GM18520 (cell line): ENCODE data around the gene KIAA0825.

ENCODE experiments used
- ATAC-seq: cut with Tn5 transposase; IDR thresholded peaks from one replicate; pipeline ENCODE4 v1.9.1; 2021; ENCODE audit not compliant: unreplicated experiment

KIAA0825 gene

DNA sequence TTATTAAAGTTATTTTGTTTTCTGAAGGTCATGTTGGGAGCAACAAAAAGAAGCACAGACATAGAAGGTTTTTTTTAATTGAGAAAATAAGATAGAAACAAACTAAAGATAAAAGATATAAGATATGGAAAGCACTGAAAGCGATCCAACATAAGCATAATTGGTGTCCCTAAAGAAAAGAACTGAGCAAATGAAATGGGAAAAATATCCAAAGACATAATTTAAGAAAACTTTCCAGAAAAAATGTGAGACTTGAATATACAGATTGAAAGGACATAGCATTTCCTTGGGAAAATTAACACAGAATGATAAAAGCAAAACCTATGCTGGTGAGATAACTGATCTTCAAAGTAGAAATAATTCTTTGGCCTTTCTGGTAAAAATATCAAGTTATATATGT lies 289.3 kb downstream of the KIAA0825 start:
- no peak for ATAC-seq

DNA sequence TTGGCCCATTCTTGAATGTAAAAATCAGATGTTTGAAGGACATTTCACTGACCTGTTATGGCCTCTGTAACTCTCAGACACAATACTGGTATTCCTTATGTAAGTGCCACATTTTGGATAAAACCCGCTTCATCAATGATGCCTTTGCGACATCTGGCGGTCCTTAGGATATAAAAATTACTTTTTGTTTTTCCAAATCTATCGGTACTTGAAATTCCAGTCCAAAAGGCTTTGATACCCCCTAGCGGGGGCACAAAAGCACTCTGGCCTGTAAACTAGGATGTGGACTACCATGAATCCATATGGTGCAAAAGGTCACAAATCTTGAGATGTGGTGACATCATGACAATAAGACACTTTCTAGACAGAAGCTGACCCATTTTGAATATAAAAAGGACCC lies 291.8 kb downstream of the KIAA0825 start:
- ATAC-seq: no peak

DNA sequence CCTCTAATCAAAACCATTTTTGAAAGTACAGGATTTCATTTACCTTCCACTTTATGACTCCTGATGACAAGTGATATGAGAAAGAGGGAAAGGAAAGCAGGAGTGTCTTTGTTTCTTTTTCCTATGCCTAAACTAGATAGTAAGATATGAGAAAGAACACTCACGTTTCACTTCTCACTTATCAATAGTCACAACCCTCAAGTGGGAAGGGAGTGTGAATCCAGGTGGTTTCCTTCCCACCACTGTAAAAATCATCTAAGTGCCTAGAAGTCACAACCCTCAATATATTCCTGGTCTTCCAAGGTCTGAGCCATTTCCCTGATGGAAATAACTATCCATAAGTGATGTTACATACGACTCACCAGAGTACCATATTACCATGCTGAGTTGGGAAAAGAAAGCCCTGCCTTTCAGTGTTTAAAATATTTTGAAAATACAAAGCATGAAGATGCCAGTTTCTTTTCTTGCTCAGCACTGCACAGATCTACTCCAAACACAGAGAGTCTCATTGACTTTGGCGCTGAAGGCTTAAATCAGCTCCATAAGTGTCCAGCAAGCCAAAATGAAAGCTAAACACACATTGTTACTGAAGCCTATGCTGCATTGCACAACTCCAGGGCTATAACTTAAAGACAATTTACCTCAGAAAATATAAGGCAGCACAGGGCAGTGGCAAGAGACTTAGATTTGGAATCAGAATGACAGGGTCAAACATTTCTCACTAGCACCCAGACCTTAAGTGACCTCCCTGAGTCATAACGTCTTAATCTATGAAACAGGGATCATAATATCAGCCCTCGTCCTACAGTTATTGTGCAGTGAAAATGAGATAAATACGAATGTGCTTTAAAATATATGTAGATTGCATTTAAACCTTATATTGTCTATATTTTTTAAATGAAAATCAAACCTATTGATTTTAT lies 301.2 kb downstream of the KIAA0825 start:
- no peak for ATAC-seq

DNA sequence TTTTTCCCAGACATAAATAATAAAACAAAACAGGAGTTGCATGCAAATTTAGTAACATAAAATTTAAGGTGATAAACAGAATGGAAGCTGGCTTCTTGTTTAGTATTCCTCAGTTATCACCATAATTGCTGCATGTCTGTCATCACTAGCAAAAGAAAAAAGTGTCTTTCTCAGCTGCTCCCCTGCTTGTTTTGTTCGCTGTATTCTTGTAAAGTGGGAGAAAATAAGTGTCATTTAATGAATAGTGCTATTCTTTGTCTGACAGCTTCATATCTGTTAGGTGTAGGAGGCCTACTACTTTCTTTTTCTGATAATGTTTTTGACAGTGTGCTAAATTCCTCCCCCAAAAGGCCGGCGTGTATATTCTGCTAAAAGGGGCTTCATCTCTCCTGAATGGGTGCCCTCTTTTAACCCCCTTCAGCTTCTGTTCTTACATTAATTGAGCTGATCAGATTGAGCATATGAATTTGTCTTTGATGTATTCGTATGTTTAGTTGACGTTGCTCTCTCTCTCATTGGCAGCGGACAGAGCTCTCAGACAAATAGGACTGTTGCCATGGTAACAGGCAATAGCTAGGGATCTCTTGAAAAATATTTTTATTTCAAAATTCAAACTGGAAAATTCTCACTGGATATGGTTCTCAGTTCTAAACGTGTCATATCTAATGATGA lies 303.8 kb downstream of the KIAA0825 start:
- no peak for ATAC-seq

DNA sequence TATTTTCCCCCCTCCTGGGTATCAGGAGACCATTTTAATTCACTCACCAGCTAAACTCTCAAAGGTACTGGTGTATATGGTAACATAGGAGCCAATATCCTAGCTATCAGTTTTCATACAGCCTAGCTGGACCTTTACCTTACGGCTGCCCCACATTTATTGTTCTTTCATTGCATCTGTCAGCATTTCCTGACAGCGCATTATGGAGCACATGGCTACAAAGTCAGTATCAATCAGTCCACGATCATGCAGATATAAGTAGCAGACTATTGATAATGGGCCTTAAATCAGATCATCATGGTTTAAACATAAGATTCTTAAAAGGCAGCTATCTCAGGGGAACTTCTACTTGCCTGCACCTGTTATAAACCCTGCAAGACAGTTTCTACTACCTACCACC lies 304.7 kb downstream of the KIAA0825 start:
- ATAC-seq: no peak

DNA sequence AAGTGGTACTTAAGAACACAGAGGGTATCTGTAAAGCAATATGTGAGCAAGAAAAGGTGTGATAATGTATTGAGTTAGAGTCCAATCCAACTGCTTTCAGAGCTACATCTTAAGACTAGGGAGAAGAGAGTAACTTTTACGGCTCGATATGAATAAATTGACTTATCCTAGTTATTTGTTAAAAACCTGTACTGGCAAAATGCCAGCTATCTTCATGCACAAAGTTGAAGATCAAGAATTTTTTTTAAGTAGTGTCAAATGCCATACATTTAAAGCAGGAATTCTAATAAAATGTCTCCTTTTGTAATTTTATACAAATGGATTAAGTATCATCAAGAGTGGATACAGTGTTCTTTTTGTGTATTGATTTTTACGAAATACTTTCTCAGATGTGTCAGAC lies 305.2 kb downstream of the KIAA0825 start:
- no peak for ATAC-seq

DNA sequence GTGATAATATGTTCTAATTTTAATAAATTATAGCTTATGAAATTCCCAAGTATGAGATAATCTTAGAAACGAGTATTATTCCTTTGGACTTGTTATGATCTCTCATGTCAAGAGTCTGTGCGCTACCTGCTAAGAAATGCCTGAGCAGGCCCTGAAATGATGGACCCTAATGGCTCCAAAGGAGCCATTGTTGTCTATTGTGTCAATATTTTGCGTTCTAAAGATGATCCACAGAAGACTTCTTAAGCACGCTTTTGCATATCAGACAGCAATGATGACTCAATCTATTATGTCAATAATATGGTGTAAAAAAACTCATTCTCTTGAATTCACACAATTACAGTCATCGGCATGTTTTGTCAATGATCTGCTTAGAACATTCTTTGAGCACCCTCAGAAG lies 306.1 kb downstream of the KIAA0825 start:
- ATAC-seq: no peak

DNA sequence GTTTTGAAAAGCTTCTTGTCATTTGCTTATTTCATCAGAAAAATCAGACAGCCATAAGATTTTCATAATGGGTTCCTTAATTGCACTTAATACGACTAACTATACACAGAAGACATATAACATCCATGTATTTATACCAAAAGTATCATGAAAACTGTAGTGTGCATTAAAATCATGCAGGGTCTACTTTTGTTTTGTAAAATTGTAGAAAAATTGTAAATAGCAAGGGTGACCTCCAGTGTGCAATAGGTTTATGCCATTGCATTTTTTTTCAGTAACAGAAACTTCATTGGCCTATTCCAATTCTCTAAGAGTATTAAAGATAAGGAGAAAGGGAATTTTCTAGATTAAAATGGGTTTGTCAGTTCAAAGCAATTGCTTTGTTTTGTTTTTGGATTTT lies 307.6 kb downstream of the KIAA0825 start:
- no peak for ATAC-seq

DNA sequence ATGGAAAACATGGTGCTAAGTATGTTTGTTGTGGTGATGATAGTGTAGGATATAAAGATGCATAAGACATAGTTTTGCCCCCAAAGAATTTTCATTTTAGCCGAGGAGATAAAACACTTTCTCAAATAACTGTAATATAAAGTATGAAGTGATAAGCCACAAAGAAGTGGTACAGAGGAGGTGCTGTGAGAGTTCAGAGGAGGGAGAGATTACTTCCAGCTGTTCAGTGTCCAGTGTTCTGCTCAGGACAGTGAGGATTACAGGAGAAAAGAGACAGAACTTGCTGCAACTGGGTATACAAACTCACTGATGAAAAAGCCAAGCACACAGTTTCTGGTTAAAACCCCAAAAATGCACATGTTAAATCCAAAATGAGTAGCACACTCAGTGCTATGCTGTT lies 309.3 kb downstream of the KIAA0825 start:
- no peak for ATAC-seq

DNA sequence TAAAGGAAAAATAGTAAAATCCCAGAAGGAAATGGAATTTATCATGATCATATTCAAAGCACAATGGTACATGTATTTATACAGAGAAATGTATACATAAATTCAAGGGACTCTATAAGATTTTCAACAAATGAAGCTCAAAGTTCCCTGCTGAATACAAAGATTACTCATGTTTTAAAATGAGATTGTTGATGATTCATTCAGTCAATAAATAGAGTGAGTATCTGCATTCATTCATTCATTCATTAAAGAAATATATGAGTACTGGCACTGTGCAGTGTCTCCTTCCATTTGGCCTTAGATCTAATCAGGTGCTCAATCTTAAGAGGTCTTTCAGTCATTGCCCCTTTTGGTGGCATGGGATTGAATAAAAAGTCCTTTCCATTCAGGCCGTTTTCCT lies 310.0 kb downstream of the KIAA0825 start:
- ATAC-seq: no peak

DNA sequence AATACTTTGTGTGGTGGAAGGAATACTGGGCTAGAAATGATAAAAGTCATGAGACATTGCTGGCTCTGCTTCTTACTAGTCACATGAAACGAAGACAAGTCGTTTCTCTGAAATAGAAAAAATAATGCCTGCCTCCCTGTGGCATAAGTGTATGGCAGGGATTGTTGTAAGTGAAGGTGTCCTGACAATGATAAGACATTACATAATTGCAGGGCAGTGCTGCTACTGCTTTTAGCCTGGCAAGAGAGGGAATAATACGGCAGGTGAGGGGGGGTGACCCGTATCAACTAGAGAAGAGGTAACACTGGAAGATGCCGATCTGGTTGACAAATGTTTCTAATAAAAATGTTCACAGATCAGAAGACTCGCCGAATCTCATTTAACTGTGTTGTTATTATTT lies 314.3 kb downstream of the KIAA0825 start:
- ATAC-seq: no peak

DNA sequence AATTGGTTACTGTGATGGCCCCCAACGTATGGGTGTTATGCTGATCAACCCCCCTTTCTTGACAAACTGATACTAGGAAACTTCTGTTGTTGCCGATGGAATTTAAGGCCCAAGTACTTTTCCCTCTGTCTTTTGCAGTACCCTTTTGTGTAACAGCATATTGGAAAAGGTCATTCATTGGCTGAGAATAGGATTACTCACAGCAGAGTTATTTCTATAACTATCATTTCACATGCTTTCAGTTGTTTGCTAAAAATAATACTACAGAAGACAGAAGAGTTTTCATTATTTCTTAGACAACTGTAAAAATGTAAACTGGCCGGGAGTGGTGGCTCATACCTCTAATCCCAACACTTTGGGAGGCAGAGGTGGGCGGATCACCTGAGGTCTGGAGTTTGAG lies 329.5 kb downstream of the KIAA0825 start:
- ATAC-seq: no peak

DNA sequence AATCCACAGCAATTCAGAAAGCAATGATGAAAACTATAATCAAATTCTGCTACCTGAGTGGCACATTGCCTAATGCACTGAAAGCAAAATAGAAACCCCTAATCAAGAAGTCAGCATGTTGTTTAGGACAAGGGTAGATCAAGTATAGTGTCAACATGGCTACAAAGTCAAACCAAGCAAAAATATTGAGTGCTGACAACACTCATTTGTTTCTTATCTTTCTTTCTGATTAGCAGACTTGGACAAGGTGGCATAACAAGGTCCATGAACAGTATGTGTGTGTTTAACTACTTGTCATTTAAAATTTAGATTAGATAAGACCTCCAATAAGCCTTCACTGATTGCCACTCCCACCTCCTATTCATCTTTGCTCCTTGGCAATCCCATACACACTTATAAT lies 332.4 kb downstream of the KIAA0825 start:
- no peak for ATAC-seq

DNA sequence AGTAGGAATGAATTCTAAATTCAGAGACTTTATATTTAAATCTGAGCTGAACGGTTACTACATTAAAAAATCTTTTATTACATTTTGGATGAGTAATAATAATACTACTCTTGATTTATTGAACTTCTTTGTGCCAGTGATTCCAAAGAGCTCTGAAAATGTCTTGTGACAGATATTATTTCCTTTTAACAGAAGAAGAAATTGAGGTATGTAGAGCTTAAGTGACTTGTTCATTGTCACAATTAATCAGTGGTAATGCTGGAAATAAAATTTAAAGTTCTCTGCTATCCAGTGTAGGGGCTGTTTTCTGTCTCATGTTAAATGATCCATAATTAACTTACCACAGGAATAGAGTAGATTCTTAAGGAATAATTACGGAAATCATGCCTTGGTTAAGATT lies 335.3 kb downstream of the KIAA0825 start:
- ATAC-seq: no peak

DNA sequence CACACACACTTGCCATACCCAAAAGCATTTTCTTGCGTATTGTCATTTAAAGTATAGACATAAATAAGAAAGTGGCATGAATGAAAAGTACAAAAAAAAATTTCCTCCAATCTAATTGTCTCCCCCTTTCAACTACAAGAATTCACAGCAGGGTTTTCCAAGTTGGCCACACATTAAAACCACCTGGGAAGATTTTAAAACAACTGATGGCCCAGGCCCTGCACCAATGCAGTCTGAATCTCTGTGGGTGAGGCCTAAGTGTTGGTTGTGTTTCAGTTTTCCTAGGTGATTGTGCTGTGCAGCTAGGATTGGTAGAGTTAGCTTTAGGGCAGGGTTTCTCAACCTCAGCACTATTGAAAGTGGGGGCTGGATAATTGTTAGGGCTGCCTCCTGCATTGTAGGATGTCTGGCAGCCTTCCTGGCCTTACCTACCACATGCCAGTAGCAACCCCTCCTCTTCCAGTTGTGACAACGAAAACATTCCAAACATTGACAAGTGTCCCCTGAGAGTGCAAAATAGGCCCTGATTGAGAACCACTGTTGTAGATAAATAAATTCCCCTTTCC lies 337.1 kb downstream of the KIAA0825 start:
- no peak for ATAC-seq

DNA sequence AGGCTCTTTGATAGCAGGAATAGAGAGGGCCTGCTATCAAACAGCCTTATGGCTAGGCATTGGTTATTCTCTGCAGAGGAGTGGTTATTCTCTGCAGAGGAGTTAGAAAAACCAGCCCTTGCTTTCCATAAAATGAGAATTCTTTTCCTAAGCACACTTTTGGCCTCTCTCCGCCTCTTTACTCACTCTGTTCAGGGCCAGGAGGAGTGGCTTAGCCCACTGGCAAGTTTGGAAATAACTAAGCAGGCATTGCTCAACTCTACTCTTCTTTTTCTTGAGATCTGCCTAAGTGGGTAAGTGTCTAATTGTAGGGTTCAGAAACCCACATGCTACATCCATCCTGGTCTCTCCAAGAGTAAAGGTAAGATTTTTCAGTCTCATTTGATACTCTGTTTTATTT lies 341.7 kb downstream of the KIAA0825 start:
- no peak for ATAC-seq

DNA sequence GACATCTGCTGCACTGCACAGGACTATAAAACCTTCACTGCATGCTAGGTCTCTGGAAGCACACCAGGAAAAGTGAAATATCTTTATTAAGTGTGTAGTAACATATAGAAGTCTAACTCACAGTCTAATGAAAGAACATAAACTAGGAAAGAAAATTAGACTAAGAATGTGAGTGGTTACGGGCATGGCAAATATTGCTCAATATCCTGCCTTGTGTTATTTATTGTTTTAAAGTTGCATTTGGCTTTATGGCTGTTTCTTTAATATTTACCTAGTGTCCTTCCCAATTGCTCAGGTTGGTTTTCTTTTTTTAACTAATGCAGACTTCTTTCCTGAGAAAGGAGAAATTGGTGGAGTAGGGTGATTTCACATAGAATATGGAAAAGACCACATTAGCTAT lies 342.4 kb downstream of the KIAA0825 start:
- ATAC-seq: no peak

DNA sequence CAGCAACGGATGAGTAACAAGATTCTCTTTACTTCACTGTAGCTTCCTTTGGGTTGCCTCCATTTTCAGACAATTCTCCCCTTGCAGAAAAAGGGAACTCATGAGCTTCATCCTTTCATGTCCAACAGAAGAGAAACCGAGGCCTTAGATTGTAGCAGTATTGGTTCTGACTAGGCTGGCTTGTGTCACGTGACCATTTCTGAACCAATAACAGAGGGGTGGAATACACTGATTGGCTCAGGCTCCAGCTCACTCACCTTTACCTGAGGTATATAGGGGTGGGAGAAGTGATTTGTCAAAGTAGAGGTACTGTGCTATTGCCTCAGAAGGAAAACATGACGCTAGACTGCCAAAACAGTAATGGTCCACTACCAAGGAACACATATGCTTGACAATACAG lies 343.7 kb downstream of the KIAA0825 start:
- no peak for ATAC-seq

DNA sequence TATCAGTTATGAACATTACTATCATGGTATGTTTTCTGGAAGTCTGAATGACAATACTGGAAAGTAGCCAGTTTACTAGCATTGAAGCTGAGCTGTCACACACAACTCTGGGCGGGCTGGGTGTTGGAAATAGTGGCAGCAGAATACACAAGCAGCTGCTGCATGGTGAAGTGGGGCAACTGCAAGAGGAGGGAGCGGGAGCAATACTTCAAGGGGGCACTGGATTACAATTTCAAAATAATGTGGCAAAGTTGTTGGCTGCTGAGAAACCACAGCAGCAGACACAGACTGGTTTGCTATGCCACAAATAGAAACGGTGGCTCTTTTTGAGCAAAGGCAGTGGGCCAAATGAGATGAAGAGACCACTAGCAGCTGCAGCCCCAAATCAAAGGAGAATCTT lies 350.2 kb downstream of the KIAA0825 start:
- ATAC-seq: no peak

DNA sequence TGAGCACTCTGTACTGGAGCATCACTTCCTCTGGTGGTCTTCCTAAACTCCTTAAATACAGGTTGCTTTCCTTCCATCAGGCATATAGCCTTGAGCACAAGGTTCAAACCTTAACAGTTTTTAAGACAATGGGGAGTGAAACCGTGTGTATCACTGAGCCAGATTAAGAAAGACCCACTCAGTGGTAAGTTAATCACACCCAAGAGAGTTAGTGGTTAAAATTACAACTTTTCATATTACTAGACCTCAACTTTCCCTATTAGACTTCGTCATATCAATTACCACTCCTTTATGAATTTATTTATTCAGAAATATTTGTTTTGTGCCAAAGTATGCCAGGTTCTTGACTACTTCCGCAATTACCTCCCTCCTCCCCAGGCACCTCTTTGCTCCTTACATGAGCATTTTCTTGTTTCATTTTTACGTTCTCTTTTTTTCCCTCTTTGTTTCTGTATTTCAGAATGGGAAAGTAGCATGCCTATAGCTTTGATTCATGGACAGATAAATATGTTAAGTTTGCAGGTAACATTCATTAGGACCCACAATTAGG lies 351.0 kb downstream of the KIAA0825 start:
- ATAC-seq: no peak

DNA sequence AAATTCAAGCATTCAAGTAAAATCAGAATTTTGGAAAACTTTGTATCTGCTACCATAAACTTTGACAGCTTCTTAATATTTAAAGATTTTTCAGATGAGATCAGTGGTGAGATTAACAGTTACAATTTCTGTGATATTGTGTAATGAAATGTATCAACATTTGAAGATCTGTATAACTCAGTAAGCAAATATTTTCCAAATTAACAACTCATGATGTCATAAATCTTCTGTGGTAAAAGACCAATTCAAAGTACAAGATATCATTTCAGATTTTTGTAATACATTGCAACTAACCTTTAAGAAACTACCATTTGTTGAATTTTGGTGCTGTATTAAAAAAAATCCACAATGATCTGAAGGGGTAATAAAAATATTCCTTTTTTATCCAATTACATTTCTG lies 352.2 kb downstream of the KIAA0825 start:
- no peak for ATAC-seq

DNA sequence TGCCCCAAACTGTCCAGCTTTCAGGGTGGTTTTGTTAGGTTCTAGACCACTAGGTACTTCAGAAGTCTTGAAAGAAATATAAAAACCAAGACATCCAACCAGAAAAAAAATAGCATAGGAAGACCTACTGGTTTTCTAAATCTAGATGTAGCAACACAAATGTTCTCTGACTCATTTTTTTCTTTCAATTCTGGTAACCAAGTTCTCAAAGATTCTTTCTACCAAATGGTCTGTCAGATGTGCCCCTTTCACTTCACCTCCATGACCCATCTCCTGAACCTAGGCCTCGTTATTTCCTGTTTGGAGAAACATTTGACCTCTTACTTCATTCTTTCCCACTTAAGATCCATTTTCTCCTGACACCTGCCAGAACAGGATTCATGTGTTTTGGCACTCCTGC lies 355.3 kb downstream of the KIAA0825 start:
- no peak for ATAC-seq
